GM06990 (cell line): ENCODE data around the gene C2CD2.

Source experiments
- DNase-seq: peaks from one replicate; pipeline ENCODE4 v3.0.0-alpha.2; 2011; ENCODE audit not compliant: insufficient read length; ENCODE audit errors: extremely low read depth
- H3K27me3 ChIP-seq: replicated peaks from 2 replicates; pipeline ENCODE4 v1.6.0; 2011; ENCODE audit warnings: low read length; ENCODE audit not compliant: control insufficient read depth, insufficient read depth
- H3K36me3 ChIP-seq: 2 replicates; pipeline ENCODE4 v1.5.1; 2011; ENCODE audit warnings: low read length; ENCODE audit not compliant: control insufficient read depth, insufficient read depth
- H3K4me3 ChIP-seq: replicated peaks from 2 replicates; pipeline ENCODE4 v1.5.1; 2011; ENCODE audit warnings: low read depth, mild to moderate bottlenecking, control low read depth, low read length
- CTCF ChIP-seq: IDR thresholded peaks from 2 replicates; pipeline ENCODE4 v1.5.1; 2011; ENCODE audit warnings: low read length, control low read depth, mild to moderate bottlenecking, inconsistent platforms; ENCODE audit not compliant: insufficient read depth, poor library complexity, severe bottlenecking

The C2CD2 gene

GRCh38 chr21:41867313-41867712 lies 86.5 kb downstream of the C2CD2 start:
- no peaks in the 10 kb centered on the region for H3K36me3 ChIP-seq
- H3K27me3 ChIP-seq: no peaks in the 10 kb centered on the region
- TF ChIP-seq CTCF: no peak
- no peak overlapping the region for H3K4me3 ChIP-seq
- no peak for DNase-seq

GRCh38 chr21:41866274-41866809 lies 87.5 kb downstream of the C2CD2 start:
- TF ChIP-seq CTCF: no peak
- Histone ChIP-seq H3K4me3 (no peak overlapping the region), H3K36me3 (no peaks in the 10 kb centered on the region), H3K27me3 (no peaks in the 10 kb centered on the region)
- DNase-seq: no peak

GRCh38 chr21:41865002-41865777 lies 88.6 kb downstream of the C2CD2 start:
- peak overlapping the region; percentile 30 for H3K4me3 ChIP-seq
- DNase-seq: peak; percentile 84
- no peaks in the 10 kb centered on the region for H3K27me3 ChIP-seq
- TF ChIP-seq CTCF: no peak
- no peaks in the 10 kb centered on the region for H3K36me3 ChIP-seq

- no peaks in the 10 kb centered on the region for H3K27me3 ChIP-seq
- peaks cover 3% of the 10 kb centered on the region for H3K36me3 ChIP-seq
- DNase-seq: peak; percentile 52
- H3K4me3 ChIP-seq: peak overlapping the region; percentile 30
- TF ChIP-seq CTCF: no peak
Observed at GRCh38 chr21:41864311-41865001, 89.4 kb downstream of the C2CD2 start.

- no peaks in the 10 kb centered on the region for H3K27me3 ChIP-seq
- peaks cover 10% of the 10 kb centered on the region for H3K36me3 ChIP-seq
- H3K4me3 ChIP-seq: peak overlapping the region; percentile 15; the same call in 1 of the 2 replicates
- no peak for TF ChIP-seq CTCF
- DNase-seq: no peak
Observed at GRCh38 chr21:41863439-41863740, 90.4 kb downstream of the C2CD2 start.
